ENCODE measurements around the gene INPP5J.

- TF ChIP-seq CTCF (IDR thresholded peaks at IDR 0.05; ENCODE audit: low read depth, low read length, poor library complexity, severe bottlenecking) (no peak), EZH2phosphoT487 (IDR thresholded peaks at IDR 0.05; ENCODE audit: borderline replicate concordance, low read length) (no peak)
Measured at GRCh38 chr22:31162015-31162765, 39.4 kb downstream of the INPP5J start.
